Renal cortex interstitium (tissue), 11 donors: ENCODE results near the gene HELZ2. TPM values are rescaled to one million over a fixed set of nuclear protein-coding genes. Genes with fewer than 3 reads are reported as not detected.

ENCODE experiments used
- DNase-seq, 11 donors: peaks; one replicate each; pipeline ENCODE4 v3.0.0-alpha.2; 2013; ENCODE audit warnings: low read depth in 9 of 11, low spot score in 4 of 11; ENCODE audit errors: extremely low read depth in 1 of 11
- polyA plus RNA-seq, 3 donors: library from polyadenylated mRNA; unstranded; fragments of 120-200 nt; gene quantifications; one replicate each; pipeline ENCODE4 v1.2.1, GENCODE V29; 2013; ENCODE audit not compliant: insufficient read length in 3 of 3

Gene HELZ2
- polyA plus RNA-seq, 3 donors: 8.0 to 15.6 (median 15.5) TPM

DNA sequence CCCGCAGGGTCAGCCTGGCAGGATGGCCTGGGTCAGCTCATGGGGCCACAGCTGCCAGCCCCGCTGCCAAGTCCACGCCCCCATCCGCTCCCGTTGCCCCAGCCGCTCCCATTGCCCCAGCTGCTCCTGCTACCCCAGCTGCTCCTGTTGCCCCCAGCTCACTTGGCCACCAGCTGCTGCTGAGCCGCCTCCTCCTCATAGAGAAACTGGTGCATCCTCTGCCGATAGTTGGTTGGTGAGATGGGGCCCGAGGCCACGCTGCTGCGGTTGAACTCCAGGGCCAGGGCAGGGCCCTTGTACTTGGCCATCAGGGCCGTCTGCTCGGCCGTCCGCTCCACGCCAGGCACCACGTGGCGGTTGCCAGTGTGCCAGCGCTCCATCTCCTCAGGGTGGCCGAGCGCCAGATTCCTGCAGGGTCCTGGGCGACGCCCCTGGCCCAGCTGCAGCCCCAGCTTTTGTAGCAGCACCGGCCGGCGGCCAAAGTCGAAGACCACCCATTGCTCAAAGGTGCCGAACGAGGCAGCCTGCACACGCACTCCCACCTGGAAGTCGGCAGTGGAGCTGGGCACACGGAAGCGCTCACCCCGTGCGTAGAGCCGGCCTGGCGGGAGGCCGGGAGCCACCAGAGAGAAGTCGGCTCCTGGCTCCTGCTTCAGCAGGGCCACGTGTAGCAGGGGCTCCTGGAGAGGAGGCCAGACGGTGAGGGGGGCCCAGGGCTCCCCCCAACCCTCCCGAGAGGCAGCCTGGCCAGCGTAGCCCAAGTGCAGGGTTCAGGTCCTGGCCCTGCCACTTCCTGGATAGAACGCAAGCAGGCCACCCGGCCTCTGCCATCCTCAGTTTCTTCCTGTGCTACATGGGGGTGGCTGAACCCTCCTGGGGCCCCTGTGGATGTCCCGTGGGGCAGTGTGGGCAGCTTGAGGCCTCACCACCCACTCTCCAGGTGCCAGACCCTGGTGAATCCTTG, 4.8 kb downstream of the HELZ2 start:
- DNase-seq: no peak

DNA sequence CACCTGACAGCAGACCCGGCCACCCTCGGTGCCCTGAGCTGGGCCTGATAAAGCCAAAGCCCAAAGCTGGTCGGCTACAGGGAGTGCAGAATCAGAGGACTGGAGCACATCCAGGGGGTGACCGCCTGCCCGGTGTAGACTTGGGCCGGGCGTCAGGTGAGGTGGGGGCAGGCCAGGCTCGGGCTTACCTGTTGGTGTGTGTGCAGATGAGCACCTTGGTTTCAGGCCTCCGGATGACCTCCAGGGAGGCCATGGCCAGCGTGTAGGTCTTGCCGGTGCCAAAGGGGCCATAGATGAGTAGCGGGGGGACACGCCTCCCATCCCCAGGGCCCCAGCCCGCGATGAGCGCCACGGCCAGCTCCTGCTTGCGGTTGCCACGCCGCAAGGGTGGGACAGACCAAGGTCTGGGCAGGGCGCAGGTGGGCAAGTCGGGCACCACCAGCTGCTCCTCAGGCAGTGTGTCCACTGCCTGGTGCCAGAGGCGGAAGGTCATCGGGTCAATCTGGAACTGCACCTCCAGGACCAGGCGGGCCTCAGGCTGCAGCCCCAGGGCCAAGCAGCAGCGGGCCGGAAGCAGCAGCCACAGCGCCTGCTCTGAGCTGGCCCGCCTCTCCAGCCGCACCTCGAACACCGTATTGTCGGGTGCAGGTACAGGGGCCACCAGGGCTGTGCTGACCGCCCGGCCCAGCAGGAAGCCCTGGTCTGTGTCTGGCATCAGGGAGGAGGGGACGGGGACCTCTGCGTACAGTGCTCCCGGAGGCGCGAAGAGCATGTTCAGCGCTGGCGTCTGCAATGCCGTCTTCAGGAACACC, 5.7 kb downstream of the HELZ2 start:
- no peak for DNase-seq

- DNase-seq: no peak
These were observed 6.5 kb downstream of the HELZ2 start for GRCh38 chr20:63567386-63568169.

- DNase-seq: no peak
These were observed 7.0 kb downstream of the HELZ2 start for GRCh38 chr20:63567136-63567385.

DNA sequence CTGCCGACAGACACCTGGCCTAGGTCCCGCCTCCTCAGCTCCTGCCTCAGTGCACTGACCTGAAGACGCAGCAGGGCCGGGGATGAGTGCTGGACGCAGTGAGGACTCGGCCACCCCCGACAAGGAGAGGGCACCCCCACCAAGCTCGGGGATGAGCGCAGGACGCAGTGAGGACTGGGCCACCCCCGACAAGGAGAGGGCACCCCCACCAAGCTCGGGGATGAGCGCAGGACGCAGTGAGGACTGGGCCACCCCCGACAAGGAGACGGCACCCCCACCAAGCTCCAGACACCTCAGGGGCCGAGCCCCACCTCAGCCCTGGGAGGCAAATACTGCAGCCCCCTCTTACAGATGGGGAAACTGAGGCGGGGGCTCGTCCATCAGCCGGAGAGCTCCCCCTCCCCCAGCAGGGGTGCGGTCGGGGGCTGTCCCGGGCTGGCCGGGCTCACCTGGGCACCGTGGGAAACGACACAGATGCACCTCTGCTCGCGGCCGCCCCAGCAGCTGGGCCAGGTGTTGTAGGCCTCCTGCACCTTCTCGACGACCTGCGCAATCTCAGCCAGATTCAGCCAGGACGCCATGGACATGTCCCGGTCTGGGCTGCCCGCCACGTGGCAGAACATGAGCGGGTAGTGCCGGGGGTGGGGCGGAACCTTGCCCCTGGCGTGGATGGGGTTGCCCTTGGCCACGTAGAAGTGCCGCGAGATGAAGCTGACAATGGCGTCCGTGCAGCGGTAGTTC, 7.5 kb downstream of the HELZ2 start:
- DNase-seq: no peak

DNA sequence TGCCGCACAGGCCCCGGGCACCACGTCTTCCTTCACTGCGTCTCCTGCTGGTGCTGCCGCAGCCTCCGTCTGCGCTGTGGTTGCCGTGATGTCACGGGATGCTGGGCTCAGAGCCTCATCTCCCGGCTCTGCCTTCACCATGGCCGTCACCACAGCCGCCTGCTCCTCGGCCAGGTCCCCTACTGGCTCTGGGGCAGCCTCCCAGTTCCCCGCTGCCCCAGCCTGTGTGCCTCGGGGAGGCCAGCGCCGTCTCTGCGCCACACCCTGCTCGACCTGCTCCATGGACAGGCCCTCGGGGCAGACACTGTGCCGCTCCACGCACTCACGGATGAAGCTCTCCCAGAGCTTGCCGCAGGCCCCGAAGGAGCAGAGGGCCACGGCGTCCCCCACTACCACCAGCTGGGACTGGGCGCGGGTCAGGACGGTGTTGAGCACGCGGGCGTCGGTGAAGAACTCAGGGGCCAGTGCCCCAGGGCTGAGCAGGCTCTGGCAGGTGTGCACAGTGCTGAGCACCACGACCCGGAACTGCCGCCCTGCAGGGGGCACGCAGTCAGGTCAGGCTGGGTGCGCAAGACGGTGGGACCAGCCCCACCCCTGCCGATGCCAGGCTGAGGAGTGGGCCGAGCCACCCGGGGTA, 8.2 kb downstream of the HELZ2 start:
- no peak for DNase-seq

- DNase-seq: no peak
These were observed 8.9 kb downstream of the HELZ2 start for GRCh38 chr20:63565021-63565698.

- DNase-seq: no peak
These were observed 9.8 kb downstream of the HELZ2 start for GRCh38 chr20:63564036-63564810.

DNA sequence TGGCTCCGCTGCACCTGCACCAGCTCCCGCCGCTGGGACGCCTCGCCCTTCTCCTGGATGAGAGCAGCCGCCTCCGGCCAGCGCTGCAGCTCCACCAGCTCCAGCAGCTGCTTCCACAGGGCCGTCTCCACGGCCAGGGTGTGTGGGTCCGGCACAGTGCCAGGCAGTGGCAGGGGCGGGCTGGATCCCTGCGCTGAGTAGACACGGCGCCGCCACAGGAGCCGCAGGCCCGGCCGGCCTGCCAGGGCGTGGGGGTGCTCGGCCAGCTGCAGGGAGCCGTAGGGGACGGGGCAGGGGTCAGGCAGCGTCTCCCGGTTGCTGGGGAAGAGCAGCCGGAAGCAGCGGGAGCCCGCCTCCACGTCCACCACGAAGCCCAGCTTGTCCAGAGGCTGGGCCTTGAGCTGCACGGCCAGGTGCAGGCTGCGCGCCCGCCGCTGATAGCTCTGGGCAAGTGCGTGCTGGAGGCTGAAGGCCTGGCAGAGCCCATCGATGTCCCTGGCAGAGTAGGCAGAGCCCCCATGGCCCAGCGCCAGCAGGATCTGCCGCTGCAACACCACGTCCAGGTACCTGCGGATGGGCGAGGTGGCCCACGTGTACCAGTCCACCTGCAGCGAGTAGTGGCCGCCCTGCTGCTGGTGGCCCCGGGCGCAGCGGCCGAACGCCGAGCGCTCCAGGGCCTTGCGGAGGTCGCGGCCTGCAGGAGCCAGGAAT, 10.7 kb downstream of the HELZ2 start:
- DNase-seq: no peak

- no peak for DNase-seq
These were observed 11.4 kb downstream of the HELZ2 start for GRCh38 chr20:63562461-63563224.

GRCh38 chr20:63561624-63562396, 12.2 kb downstream of the HELZ2 start:
- no peak for DNase-seq

- no peak for DNase-seq
These were observed 13.0 kb downstream of the HELZ2 start for GRCh38 chr20:63560856-63561609.

- DNase-seq: no peak
These were observed 13.7 kb downstream of the HELZ2 start for GRCh38 chr20:63560333-63560805.
